ENCODE measurements around the gene CABLES1.
"Not testable (repeated sequence)": the region's sequence is repeated elsewhere in the genome, so short reads cannot be mapped to it uniquely, and the experiment has no call there.

GRCh38 chr18:23091017-23091993, 44.0 kb upstream of the CABLES1 start:
- not testable (repeated sequence) for TF ChIP-seq CTCF, POLR2A (IDR thresholded peaks at IDR 0.05)
